GM18511 (cell line): ENCODE data around the gene CADM1.

Experiments
- ATAC-seq: cut with Tn5 transposase; IDR thresholded peaks from one replicate; pipeline ENCODE4 v1.9.1; 2021; ENCODE audit warnings: mild to moderate bottlenecking, moderate library complexity; ENCODE audit not compliant: unreplicated experiment

CADM1 gene

DNA sequence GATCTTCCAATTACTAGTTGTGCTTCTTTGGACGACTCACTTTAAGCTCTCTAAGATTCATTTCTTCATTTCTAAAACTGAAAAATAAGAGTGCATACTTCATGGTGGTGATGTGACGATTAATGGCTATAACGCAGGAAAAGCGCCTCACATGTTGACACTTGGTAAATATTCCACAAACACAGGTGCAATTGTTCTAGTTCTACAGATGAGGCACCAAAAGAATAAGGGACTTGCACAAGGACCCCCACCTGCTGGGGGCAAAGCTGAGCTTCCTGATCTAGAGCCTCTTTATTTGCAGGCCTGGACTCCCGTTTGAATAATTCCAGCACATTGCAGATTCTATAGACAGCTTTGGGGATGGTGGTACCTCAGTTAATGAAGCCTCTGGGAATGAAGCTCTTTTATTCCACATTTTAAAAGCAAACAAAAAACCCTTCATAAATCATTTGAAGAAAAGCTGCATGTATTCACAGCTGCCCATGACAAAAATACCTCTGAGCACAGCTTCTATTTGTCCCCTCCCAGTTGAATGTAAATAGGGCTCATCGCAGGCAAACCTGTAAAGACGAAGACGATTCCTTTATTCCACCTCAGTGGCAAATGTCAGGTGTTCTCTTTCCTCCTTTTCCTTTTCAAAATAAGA is 14.9 kb upstream of the CADM1 start:
- no peak for ATAC-seq

DNA sequence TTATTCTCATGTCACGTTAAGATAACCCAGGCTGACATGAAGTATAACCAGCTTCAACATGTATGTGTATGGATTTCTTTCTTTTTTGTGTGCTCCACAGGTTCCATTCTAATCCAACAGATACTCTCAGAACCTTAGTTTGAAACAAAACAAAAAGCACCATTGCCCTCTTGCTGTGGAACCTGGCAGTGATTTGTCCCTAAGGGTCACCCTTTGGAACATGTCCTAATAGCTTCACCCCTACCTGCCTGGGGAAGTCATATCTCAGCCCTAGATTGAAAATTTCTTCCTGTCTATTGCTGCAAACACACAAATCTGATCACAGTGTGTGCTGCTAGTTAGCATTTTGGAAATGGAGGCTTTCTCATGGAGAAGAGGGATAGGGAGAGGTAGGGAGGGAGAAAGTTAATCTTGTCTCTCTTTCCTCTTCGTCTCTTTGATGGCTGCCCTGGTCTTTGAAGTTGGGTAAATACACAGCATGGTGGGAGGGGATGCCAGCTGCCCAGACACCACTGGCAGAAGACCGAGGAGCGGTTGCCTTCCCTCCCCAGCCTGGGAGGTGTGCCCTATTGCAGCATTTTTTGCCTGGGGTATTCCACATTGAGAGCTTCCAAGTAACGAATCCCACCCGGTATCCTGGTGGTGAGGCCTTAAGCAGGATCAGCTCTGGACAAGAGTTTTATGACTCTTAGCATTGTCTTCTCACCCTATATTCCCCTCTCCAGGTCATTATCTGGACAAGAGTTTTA is 11.6 kb upstream of the CADM1 start:
- ATAC-seq, result no peak

DNA sequence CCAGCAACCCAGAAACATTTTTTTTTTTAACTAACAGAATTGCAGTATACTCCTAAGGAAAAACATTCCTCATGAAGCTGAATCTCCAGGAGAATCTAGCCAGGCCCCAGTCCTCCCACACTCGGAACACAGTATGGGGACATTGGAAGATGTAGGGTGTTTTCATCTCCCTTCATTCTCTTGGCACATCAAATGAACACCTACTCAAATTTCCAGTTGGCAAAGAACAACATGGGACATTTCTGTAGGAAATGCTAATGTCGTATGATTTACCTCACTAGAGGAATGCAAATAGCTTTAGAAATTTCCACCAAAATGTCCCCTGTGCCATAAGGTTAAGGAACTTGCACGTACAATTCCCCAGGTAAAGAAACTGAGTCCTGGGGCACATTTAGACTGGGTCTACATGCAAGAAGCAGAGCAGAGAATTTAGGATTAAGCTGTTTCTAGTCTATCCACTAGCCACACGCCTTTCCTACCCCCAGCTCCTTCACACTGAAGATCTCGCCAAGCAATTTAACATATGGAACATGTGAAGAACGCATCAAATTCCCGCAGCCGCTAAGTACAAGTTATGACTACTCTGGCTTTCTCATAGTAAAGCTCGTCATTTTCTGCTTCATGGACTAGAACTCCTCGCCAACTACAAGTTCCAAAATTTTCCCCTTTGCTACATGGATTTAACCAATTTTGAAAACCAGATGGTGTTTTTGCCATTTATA is 2.9 kb upstream of the CADM1 start:
- ATAC-seq, result no peak

DNA sequence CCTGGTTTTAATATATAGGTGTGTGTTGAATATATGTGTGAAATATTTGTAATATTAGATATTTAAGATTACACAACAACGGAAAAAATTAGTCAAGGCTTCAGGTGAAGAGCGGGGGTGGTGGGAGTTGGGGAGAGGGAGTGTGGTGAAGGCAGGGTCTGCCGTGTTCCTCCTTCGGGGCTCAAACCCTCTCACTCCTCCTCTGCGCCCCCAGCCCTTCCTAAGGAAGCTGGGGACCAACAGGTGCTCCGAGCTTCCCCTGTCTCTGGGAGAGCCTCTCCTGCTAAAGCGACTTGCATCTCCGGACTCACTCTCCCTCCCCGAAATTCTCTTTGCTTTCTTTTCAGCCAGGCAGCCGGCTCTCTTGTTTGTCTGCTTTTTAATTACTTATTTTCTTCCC is 960 bp upstream of the CADM1 start:
- no peak for ATAC-seq

DNA sequence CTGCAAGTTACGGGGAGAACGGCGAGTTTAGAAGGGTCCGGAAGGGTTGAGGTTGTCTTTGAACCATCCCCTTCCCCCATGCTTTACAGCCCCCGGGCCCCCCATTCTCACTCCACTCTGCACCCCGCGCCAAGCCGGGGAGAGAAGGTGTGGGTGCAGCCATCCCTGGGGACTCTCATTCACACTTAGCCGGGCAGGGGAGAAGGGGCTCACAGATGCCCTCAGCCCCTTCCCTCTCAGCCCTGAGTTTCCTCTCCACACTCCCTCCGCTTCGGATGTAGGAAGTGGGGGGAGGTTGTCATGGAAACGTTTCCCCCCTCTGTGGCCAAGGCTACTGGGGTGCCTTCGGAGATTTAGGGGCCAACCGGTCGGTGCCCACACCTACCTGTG is 334 bp downstream of the CADM1 start:
- ATAC-seq, result no peak

- ATAC-seq, result no peak
These were observed 931 bp downstream of the CADM1 start for GRCh38 chr11:115503083-115503885.

DNA sequence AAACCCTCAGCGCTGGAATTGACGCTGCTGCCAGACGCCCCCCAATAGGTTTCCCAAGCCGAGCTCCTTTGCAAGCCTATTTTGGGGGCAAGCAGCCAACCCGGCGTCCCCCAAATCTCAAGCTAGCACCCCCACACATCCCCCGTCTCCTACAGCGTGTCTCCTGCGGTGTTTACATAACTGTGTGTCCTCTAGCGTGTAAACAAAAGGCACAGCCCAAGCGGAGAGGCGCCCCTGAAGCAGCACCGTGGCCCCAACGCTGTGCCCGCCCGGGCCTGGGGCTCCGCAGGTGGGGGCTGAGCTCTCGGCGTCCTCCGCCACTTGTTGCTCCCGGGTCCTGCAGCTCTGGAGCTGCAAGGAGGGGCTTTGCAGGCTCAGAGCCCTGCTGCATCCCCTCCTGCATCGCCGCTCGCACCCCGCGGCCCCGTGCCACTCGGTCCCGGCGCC is 1.6 kb downstream of the CADM1 start:
- ATAC-seq, result no peak

DNA sequence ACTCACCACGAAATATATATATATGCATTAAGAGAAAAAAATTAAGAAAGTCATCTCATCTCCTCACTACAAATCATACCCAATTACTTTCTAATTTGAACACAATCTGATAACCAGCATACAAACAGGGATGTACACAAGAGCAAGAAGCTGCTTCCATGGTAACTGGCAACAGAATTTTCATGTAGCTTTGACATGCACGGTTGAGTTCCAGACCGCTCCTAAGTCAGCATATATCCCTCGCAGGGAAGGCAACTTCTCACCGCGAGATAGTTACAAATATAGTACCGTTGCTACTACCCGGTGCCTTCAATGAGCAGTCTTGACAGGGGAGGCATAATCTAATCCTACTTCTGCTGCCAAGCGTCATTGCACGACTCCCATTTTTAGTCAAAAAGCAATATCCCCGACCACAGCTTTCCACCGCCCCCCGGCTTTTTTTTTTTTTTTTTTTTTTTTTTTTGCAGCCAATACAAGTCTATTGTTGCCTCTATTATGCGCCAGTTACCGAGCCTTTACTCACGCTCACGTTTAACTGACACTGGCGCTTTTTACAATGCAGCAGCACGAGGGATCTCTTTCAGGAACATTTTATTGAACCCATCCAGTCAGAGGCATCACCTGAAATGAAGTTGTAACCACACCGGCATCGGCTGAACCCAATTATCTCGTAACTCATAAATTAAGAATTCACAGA is 2.2 kb downstream of the CADM1 start:
- no peak for ATAC-seq

DNA sequence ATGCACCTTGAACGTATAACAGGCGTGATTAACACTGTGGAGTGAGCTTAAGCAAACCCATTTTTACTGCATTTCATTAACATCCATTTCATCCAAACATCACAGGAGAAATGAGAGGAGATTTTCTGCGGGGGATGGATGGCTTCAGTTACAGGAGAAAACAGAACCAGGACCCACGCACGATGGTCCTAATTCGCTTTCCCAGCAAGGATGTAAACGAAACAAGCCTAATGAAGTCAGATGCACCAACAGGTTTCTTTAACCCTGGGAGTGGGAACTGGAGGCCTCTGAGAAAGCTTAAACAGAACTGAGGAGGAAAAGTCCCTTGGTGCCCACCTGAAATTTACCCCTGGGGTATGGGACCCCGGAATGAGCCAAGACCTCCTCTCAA is 2.7 kb downstream of the CADM1 start:
- no peak for ATAC-seq

- ATAC-seq, result no peak
These were observed 3.4 kb downstream of the CADM1 start for GRCh38 chr11:115500547-115501501.

GRCh38 chr11:115499891-115500290 is 4.3 kb downstream of the CADM1 start:
- ATAC-seq, result no peak

DNA sequence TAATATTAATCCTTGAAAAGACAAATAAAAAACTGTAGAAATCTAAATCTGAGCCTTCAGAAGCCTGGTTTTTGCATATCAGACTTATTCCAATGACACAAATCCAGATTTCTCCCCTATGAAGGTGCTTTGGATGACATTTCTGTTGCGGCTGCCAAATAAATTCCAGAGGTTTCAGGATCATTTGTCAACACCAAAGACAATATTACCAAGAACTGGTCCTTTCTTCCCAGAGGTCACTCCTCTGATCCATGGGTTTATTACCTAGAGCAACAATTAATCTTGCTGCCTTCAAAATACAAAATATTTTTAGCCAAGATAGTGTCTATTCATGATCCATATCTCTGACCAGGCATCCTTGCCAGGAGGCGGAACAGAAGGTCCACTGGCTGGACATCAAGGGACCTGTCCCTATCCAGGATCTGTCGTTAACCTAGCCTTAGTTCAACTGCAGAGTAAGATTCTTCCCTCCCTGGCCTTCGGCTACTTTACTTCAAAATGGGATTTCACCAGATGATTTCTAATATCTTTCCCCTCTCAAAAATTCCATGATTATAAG is 4.9 kb downstream of the CADM1 start:
- ATAC-seq, result no peak

DNA sequence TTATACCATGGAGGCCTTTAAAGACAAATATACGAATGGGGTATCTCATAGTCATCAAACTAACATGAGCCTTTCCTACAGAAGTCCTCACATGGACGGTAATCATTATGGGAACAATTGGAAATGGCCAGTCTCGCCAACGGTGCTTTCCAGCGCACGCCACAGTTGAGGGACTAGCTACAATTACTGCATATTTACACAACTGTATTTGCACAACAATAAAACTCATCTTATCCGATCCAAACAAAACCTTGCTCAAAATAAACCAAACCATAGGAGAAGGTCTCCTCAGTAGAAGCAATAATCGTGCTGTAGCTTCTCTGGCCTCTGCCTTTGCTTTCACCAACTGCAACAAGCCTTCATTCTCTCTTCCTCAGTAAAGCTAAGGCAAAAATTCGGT is 5.9 kb downstream of the CADM1 start:
- ATAC-seq, result no peak

DNA sequence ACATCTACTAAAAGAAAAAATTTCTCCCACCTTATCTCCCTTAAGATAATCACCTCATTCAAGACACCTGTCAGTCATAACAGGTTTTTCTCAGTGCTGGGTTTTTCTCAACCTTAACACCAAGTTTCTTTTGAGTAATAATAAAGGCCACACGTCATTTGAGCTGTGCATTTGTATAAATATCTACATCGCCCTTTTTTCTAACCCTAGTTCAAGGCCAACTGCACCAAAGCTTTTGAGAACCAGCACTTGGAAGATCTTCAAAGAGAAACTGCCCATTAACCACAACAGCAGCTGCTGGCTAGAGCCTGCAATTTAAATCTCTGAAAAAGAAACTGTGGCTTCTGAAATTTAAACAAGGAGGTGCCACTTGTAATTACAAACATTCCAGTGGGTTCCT is 6.9 kb downstream of the CADM1 start:
- ATAC-seq, result no peak

GRCh38 chr11:115496892-115497291 is 7.3 kb downstream of the CADM1 start:
- no peak for ATAC-seq

DNA sequence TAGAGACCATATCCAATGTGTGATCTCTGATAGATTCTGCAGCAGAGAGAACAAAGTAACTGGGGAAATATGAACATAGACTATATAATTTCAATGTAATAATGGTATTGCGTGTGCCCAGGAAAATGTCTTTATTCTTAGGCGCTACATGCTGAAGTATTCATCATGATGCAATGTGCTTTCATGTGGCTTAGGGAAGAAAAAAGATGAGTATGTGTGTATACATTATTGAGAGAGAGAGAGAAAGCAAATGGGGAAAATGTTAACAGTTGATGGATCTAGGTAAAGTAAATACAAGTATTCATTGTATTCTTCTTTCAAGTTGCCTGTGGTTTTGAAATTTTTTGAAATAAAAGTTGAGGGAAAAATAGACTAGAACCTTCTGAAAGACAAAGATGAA is 10.3 kb downstream of the CADM1 start:
- ATAC-seq, result no peak

- ATAC-seq, result no peak
These were observed 10.7 kb downstream of the CADM1 start for GRCh38 chr11:115493488-115493887.

DNA sequence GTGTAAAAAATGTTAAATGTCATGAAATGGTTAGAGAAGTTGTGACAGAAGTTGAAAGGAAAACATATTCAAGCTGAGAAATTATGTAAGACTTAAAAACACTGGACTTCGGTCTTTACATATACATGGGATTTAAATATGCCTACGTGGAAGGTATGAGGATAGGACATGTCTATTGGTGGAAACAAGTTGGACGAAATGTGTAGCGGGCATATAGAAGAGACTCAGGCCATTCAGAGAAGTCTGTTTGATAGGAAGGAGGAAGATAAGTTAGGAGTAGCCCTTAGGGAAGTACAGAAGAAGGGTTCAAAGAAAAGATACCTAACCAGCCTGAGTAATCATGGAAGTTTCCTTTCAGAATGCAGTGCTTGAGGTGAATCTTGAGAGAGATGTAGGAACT is 14.7 kb downstream of the CADM1 start:
- ATAC-seq, result no peak

DNA sequence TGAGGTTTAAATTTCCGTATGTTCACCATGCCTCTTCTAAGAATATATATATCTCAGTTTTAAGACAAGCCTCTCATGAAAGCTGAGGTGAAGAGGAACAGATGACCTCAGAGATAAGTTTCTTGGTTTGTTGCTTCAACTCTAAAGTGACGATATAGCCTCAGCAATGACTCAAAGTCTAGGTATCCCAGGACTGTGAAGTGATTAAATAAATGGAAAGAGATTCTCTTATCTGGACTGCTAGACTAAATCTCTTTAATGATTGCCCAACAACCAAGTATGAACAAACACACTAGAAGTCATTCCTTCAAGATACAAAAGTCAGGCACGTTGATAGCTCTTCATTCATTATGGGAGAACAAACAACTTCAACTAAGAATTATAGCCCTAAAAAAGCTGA is 15.3 kb downstream of the CADM1 start:
- ATAC-seq, result no peak
